PFSK-1 (cell line): ENCODE measurements around the gene PTTG2. TPM values are rescaled to one million over a fixed set of nuclear protein-coding genes. Genes with fewer than 3 reads are reported as not detected.

Experiments used
- FOXP2 ChIP-seq: optimal IDR thresholded peaks from 2 replicates; pipeline ENCODE3; 2011; ENCODE audit warnings: borderline replicate concordance, control low read depth, inconsistent platforms; ENCODE audit not compliant: insufficient read depth; ENCODE audit errors: extremely low read length, extremely low read depth
- POLR2AphosphoS5 ChIP-seq: IDR thresholded peaks from 2 replicates; pipeline ENCODE4 v1.6.1; 2012; ENCODE audit warnings: low read depth, mild to moderate bottlenecking, control low read depth, low read length, moderate library complexity
- SIN3A ChIP-seq: IDR thresholded peaks from 2 replicates; pipeline ENCODE4 v1.6.1; 2012; ENCODE audit warnings: mild to moderate bottlenecking, low read length, moderate library complexity, borderline replicate concordance; ENCODE audit not compliant: insufficient read depth
- TAF1 ChIP-seq: IDR thresholded peaks from 2 replicates; pipeline ENCODE4 v1.6.1; 2012; ENCODE audit warnings: low read length, control low read depth, borderline replicate concordance; ENCODE audit not compliant: insufficient read depth
- polyA plus RNA-seq: library from polyadenylated mRNA; unstranded; fragments of >200 nt; gene quantifications from one replicate; pipeline ENCODE4 v1.2.1, GENCODE V29; 2012; ENCODE audit warnings: low read depth, missing spikeins; ENCODE audit not compliant: insufficient read length
- TF ChIP-seq, protein P1 (sequence below), 2 experiments: IDR thresholded peaks; 2 replicates each; pipeline versions ENCODE4 v1.6.1 to v1.8.0; 2011 to 2012; ENCODE audit warnings: low read depth in 2 of 2, low read length in 2 of 2, control low read depth in 1 of 2, inconsistent platforms in 1 of 2, mild to moderate bottlenecking in 1 of 2, moderate library complexity in 1 of 2; ENCODE audit not compliant: insufficient read depth in 1 of 2

The PTTG2 gene
- polyA plus RNA-seq = not detected

DNA sequence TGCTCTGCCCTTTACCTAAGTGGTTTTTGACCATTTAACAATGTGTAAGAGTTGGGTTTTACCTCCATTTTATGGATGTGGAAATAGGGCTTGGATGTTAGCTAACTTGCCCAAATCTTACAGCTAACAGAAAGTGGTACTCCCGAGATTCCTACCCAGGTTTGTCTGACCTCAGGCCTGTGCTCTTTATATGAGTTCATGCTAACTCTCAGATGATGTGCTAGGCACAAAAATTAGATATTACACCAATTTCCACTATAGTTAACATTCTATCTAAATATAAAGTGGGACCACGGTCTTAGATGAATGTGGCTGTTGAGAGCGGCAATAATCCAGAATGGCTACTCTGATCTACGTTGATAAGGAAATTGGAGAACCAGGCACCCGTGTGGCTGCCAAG, at the start of gene PTTG2:
PTTG2 (plus strand) TSS at position 301 of the 400 bp plus-strand sequence; CDS start at position 338, 37 bp downstream.
- no peak for TF ChIP-seq TAF1
- no peak for TF ChIP-seq POLR2AphosphoS5
- TF ChIP-seq SIN3A = no peak
- TF ChIP-seq FOXP2 = no peak
- TF ChIP-seq, protein P1, sequence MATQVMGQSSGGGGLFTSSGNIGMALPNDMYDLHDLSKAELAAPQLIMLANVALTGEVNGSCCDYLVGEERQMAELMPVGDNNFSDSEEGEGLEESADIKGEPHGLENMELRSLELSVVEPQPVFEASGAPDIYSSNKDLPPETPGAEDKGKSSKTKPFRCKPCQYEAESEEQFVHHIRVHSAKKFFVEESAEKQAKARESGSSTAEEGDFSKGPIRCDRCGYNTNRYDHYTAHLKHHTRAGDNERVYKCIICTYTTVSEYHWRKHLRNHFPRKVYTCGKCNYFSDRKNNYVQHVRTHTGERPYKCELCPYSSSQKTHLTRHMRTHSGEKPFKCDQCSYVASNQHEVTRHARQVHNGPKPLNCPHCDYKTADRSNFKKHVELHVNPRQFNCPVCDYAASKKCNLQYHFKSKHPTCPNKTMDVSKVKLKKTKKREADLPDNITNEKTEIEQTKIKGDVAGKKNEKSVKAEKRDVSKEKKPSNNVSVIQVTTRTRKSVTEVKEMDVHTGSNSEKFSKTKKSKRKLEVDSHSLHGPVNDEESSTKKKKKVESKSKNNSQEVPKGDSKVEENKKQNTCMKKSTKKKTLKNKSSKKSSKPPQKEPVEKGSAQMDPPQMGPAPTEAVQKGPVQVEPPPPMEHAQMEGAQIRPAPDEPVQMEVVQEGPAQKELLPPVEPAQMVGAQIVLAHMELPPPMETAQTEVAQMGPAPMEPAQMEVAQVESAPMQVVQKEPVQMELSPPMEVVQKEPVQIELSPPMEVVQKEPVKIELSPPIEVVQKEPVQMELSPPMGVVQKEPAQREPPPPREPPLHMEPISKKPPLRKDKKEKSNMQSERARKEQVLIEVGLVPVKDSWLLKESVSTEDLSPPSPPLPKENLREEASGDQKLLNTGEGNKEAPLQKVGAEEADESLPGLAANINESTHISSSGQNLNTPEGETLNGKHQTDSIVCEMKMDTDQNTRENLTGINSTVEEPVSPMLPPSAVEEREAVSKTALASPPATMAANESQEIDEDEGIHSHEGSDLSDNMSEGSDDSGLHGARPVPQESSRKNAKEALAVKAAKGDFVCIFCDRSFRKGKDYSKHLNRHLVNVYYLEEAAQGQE (IDR thresholded peaks at IDR 0.05; ENCODE audit: insufficient read depth in 1 of 2, low read depth in 2 of 2, low read length in 2 of 2) = no peak

DNA sequence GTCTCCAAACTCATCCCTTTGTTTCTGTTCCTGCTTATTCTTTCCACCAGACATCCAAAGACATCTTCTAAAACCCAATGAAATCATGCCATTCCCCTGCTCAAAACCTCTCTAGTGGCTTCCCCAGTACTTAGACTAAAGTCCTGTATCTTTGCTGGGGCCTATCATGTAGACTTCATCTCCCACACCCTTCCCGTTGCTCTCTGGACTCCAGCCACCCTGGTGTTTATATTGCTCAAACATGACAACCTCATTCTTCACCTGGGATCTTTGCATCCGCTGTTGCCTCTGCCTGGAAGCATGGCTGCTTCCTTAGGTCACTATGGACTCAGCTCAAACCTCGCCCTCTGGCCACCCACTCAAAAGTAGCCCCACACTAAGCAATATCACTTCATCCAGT, 45.7 kb upstream of the PTTG2 start:
- TF ChIP-seq SIN3A (no peak), TAF1 (no peak), POLR2AphosphoS5 (no peak), FOXP2 (no peak)
- TF ChIP-seq, protein P1 (IDR thresholded peaks at IDR 0.05; ENCODE audit: insufficient read depth in 1 of 2, low read depth in 2 of 2, low read length in 2 of 2) = no peak

DNA sequence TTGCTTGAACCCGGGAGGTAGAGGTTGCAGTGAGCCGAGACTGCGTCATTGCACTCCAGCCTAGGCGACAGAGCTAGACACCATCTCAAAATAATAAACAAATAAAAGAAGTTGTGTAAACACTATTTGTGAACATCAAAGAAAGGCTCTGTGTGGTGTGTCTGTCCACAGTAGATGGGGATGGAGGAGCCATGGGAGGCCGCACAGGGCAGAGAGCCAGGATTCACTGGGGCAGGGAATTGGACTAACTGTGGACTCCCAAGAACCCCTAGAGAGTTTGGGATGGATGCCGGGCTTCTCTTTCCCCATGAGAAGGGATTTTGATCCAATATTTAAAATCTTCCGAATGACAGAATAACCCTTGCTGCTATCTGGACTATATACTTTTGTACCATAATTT, 42.8 kb upstream of the PTTG2 start:
- no peak for TF ChIP-seq TAF1

DNA sequence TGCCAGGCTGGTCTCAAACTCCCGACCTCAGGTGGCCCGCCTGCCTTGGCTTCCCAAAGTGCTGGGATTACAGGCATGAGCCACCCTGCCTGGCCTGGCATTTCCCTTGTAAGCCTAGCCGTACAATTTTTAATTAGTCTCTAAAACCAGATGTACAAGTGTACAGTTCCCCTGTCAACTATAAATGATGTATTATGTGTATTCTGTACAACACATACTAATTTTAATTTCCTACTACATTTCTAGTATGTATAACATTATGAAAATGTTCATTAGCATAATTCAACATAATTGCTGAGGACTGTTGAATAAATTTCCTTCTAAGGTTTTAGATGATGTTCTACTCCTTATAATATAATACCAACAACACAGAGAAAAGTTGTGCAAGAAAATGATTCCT, 41.5 kb upstream of the PTTG2 start:
- TF ChIP-seq, protein P1 (IDR thresholded peaks at IDR 0.05; ENCODE audit: insufficient read depth in 1 of 2, low read depth in 2 of 2, low read length in 2 of 2) = no peak
- TF ChIP-seq SIN3A = no peak
- no peak for TF ChIP-seq TAF1
- no peak for TF ChIP-seq POLR2AphosphoS5
- TF ChIP-seq FOXP2 = no peak

DNA sequence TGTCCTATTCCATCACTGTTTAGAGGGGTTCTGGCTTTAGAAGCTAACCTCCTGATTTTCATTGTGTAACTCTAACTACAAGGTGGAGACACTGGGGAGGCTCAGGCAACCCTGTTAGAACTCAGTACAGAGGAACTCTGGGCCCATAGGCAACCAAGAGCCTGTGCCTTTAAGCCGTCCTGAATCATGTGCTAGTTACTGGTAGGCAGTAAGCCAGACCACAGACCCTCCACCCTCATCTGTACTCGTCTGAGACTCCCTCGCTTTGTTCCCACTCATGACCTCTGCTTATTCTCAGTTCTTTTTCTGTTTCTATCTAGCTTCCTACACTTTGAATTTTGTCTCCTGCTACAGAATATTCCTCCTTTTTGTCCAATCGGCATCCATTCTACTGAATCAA, 37.9 kb upstream of the PTTG2 start:
- no peak for TF ChIP-seq SIN3A
- TF ChIP-seq TAF1 = no peak
- TF ChIP-seq POLR2AphosphoS5 = no peak
- TF ChIP-seq FOXP2 = no peak
- TF ChIP-seq, protein P1 (IDR thresholded peaks at IDR 0.05; ENCODE audit: insufficient read depth in 1 of 2, low read depth in 2 of 2, low read length in 2 of 2) = no peak

DNA sequence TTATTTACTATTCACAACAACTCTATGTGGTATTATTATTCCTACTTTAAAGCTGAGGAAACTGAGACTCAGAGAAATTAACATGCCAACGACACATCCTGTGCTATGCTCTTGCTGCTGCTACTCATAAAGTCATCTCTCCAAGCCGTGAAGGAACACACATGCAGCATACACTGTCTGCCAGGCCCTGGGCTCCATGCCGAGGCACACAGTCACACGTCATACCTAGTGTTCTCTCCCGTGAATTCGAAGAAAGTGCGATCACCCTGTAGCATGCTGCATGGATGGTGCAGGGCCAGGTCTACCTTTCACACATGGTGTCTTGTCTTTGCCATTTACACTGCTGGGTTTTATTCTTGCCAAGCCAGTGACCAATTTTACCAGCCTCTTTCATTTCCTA, 35.3 kb upstream of the PTTG2 start:
- TF ChIP-seq TAF1 (no peak), FOXP2 (no peak), POLR2AphosphoS5 (no peak), SIN3A (no peak)
- TF ChIP-seq, protein P1 (IDR thresholded peaks at IDR 0.05; ENCODE audit: insufficient read depth in 1 of 2, low read depth in 2 of 2, low read length in 2 of 2) = no peak
